ENCODE data around the gene TEX35.

DNA sequence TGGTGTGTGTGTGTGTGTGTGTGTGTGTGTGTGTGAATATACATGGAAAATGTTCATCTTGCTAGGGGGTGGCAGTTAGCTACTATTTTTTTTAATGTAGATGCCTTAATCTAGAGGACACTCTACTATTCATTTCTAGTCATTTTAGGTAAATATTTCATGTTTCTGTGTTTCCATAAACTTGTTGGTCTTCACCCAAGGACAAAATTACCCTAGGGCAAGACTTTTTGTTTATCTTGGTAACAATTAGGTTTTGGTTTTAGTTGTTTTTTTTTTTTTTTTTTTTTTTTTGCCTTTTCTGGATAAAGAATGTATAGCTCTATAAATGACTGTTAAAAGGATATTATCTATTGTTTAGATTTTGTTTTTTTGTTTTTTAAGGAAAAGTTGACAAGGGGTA lies 48.3 kb upstream of the TEX35 start:
- no peak for TF ChIP-seq ZNF274 (IDR thresholded peaks at IDR 0.05; ENCODE audit: low read depth, low read length)
- TF ChIP-seq YY1 (IDR thresholded peaks at IDR 0.05; ENCODE audit: insufficient read depth, insufficient read length) = no peak
- TF ChIP-seq SUZ12 (IDR thresholded peaks at IDR 0.05; ENCODE audit: extremely low read depth, insufficient read depth, insufficient read length) = no peak

Data from NT2/D1 (cell line).